HEK293T (cell line): ENCODE measurements around the gene GBA3.

Experiments used
- CTCF ChIA-PET: fragments of 350-600 bp; formaldehyde crosslinking; extraction: SDS; loops from one replicate; lab custom pipeline; 2021; ENCODE audit warnings: antibody characterized with exemption, inconsistent platforms; lab: Yijun Ruan, JAX
- POLR2A ChIA-PET: fragments of 350-600 bp; formaldehyde crosslinking; extraction: SDS; loops from one replicate; lab custom pipeline; 2020; ENCODE audit warnings: antibody characterized with exemption, inconsistent platforms; lab: Yijun Ruan, JAX
- DNase-seq: peaks from one replicate; pipeline ENCODE4 v3.0.0; 2012; ENCODE audit warnings: mixed read lengths; ENCODE audit errors: extremely low spot score
- ARNT ChIP-seq: fragments of 450-650 bp; IDR thresholded peaks from 2 replicates; pipeline ENCODE4 v1.6.1; 2017; ENCODE audit warnings: mild to moderate bottlenecking
- BHLHE40 ChIP-seq: fragments of 450-650 bp; IDR thresholded peaks from 2 replicates; pipeline ENCODE4 v1.6.1; 2016; ENCODE audit warnings: mild to moderate bottlenecking, moderate library complexity, borderline replicate concordance
- CTBP1 ChIP-seq: fragments of 450-650 bp; IDR thresholded peaks from 2 replicates; pipeline ENCODE4 v1.6.1; 2016; ENCODE audit warnings: borderline replicate concordance
- ELF4 ChIP-seq: fragments of 450-650 bp; IDR thresholded peaks from 2 replicates; pipeline ENCODE4 v1.6.1; 2017; ENCODE audit warnings: antibody characterized with exemption
- FOXA1 ChIP-seq: fragments of 450-650 bp; IDR thresholded peaks from 2 replicates; pipeline ENCODE4 v1.6.1; 2016; ENCODE audit warnings: mild to moderate bottlenecking
- FOXK2 ChIP-seq: fragments of 450-650 bp; IDR thresholded peaks from 2 replicates; pipeline ENCODE4 v1.6.1; 2016; ENCODE audit warnings: mild to moderate bottlenecking
- FOXM1 ChIP-seq: fragments of 450-650 bp; IDR thresholded peaks from 2 replicates; pipeline ENCODE4 v1.6.1; 2017; ENCODE audit warnings: mild to moderate bottlenecking, borderline replicate concordance
- HDGF ChIP-seq: fragments of 450-650 bp; IDR thresholded peaks from 2 replicates; pipeline ENCODE4 v1.6.1; 2017; ENCODE audit warnings: antibody characterized with exemption, borderline replicate concordance
- L3MBTL2 ChIP-seq: fragments of 450-650 bp; conservative IDR thresholded peaks from 2 replicates; pipeline ENCODE4 v1.6.1; 2016; ENCODE audit warnings: mild to moderate bottlenecking
- LEF1 ChIP-seq: fragments of 450-650 bp; IDR thresholded peaks from 2 replicates; pipeline ENCODE4 v1.6.1; 2017; ENCODE audit warnings: mild to moderate bottlenecking, borderline replicate concordance
- NFRKB ChIP-seq: fragments of 450-650 bp; IDR thresholded peaks from 2 replicates; pipeline ENCODE4 v1.6.1; 2016; ENCODE audit warnings: mild to moderate bottlenecking, moderate library complexity
- SP1 ChIP-seq: fragments of 450-650 bp; IDR thresholded peaks from 2 replicates; pipeline ENCODE4 v1.6.1; 2017
- SUZ12 ChIP-seq: fragments of 450-650 bp; IDR thresholded peaks from 2 replicates; pipeline ENCODE4 v1.6.1; 2016; ENCODE audit warnings: mild to moderate bottlenecking
- TARDBP ChIP-seq: fragments of 450-650 bp; IDR thresholded peaks from 2 replicates; pipeline ENCODE4 v1.6.1; 2016
- ZNF384 ChIP-seq: fragments of 450-650 bp; IDR thresholded peaks from 2 replicates; pipeline ENCODE4 v1.6.1; 2016
- TF ChIP-seq, protein P1 (sequence below): fragments of 450-650 bp; IDR thresholded peaks from 2 replicates; pipeline ENCODE4 v1.6.1; 2016

Gene GBA3

GRCh38 chr4:22744478-22745062 lies 51.8 kb downstream of the GBA3 start:
- DNase-seq: no peak
- POLR2A ChIA-PET: no interaction called here
- CTCF ChIA-PET: no interaction called here
- TF ChIP-seq SUZ12 (no peak), HDGF (no peak), FOXK2 (no peak), SP1 (no peak)
- TF ChIP-seq, protein P1, sequence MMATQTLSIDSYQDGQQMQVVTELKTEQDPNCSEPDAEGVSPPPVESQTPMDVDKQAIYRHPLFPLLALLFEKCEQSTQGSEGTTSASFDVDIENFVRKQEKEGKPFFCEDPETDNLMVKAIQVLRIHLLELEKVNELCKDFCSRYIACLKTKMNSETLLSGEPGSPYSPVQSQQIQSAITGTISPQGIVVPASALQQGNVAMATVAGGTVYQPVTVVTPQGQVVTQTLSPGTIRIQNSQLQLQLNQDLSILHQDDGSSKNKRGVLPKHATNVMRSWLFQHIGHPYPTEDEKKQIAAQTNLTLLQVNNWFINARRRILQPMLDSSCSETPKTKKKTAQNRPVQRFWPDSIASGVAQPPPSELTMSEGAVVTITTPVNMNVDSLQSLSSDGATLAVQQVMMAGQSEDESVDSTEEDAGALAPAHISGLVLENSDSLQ: no peak

DNA sequence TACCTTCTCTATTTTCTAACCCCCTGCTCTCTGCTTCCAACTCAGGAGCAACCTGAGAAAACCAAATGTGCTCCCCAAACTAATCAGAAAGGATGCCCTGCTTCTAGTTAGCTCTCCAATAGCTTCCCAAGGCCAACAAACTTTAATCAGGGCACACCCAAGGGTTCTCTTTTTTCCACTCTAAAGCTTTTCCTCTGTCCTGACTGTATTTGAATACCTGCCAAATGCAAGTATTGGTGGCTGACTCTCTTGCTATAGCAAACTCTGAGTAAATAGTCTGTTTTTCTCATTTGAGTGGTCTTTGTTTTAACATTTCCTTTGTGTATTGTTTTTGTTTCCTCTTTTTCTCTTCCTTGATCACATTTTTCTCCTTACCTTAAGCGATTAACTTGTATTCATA lies 52.5 kb downstream of the GBA3 start:
- ChIA-PET POLR2A (no interaction called here), CTCF (no interaction called here)
- no peak for DNase-seq
- no peak for TF ChIP-seq HDGF
- TF ChIP-seq ARNT: no peak
- TF ChIP-seq BHLHE40: no peak
- TF ChIP-seq, protein P1: no peak
- TF ChIP-seq SUZ12: no peak
- no peak for TF ChIP-seq TARDBP
- no peak for TF ChIP-seq FOXM1
- no peak for TF ChIP-seq FOXK2
- TF ChIP-seq ZNF384: no peak
- TF ChIP-seq NFRKB: no peak
- TF ChIP-seq SP1: no peak
- no peak for TF ChIP-seq LEF1
- TF ChIP-seq ELF4: no peak
- TF ChIP-seq L3MBTL2: no peak
- TF ChIP-seq CTBP1: no peak

- ChIA-PET POLR2A (no interaction called here), CTCF (no interaction called here)
- DNase-seq: no peak
- TF ChIP-seq, protein P1: no peak
- TF ChIP-seq LEF1 (no peak), ARNT (no peak), TARDBP (no peak), SUZ12 (no peak), BHLHE40 (no peak), FOXA1 (no peak), HDGF (no peak)
Measured at GRCh38 chr4:22754116-22754515, 61.4 kb downstream of the GBA3 start.

DNA sequence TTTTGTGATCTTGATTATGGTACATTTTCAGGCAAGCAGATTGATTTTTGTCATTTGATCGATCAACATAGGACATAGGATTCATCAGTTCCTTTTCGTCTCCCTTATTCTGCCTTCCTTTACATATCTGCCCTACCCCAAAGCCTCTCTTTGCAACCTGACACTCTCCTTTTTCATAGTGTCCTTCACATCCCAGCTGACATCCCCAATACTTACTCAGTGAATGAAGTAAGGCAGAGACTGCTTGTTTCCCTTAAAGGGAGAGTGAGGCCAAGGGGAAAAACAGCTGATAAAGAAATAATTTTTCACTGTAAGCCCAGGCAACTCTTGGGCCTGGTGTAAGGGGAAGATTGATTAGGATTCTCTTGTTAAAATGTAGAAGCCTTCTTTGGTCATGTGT lies 69.8 kb downstream of the GBA3 start:
- ChIA-PET POLR2A (no interaction called here), CTCF (no interaction called here)
- DNase-seq: no peak
- TF ChIP-seq CTBP1 (no peak), L3MBTL2 (no peak), NFRKB (no peak), ZNF384 (no peak)

DNA sequence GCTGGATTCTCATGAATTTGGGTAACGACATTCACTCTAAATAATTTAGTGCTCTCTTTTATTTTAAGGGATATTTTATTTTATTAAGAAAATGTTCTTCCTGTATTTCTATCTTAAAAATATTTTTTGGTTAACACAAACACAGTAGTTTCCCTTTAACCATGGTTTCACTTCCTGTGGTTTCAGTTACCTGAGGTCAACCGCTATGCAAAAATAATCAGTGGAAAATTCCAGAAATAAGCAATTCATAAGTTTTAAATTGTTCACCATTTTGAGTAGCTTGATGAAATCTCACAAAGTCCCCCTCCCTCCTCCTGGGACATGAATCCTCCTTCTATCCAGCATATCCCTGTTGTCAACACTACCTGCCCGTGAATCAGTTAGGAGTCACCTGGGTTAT lies 71.4 kb downstream of the GBA3 start:
- ChIA-PET CTCF (no interaction called here), POLR2A (no interaction called here)
- no peak for TF ChIP-seq FOXM1
- no peak for TF ChIP-seq ELF4
- no peak for TF ChIP-seq NFRKB
- TF ChIP-seq SUZ12: no peak
- TF ChIP-seq ZNF384: no peak
- TF ChIP-seq, protein P1: no peak
- no peak for TF ChIP-seq TARDBP
- no peak for DNase-seq

DNA sequence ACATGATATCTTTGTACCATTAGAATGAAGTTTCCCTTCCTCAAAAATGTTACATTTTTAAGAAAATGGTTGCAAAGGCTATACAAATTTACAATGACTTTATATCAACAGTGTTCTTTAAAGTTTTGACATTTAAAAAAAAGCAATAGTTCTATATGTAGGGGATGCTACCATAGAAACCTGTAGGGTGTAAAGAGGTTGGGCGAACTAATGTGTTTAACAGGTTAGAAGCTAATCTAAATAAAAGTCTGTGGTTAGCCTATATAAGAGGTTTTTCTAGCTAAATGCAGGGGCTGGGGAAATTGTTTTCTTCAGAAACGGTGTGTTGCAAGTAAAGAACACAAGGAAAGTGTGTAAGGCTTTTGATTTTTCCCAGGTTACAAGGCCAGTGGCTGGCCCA lies 73.3 kb downstream of the GBA3 start:
- DNase-seq: no peak
- TF ChIP-seq TARDBP: no peak
- TF ChIP-seq, protein P1: no peak
- TF ChIP-seq L3MBTL2: no peak
- TF ChIP-seq FOXM1: no peak
- TF ChIP-seq ARNT: no peak
- TF ChIP-seq SUZ12: no peak
- no peak for TF ChIP-seq FOXK2
- no peak for TF ChIP-seq LEF1
- no peak for TF ChIP-seq HDGF
- TF ChIP-seq ELF4: no peak
- no peak for TF ChIP-seq SP1
- no peak for TF ChIP-seq BHLHE40
- no peak for TF ChIP-seq FOXA1
- TF ChIP-seq NFRKB: no peak
- TF ChIP-seq ZNF384: no peak
- no peak for TF ChIP-seq CTBP1
- POLR2A ChIA-PET: no interaction called here
- CTCF ChIA-PET: no interaction called here
